Gastrocnemius medialis (tissue), 4 donors: Measurements from ENCODE around the gene ENOX1.

ENCODE experiments used
- POLR2A ChIP-seq, 2 donors: fragments of 450-650 bp; IDR thresholded peaks; one replicate each; pipeline ENCODE4 v1.6.1; 2017; ENCODE audit warnings: antibody characterized with exemption in 2 of 2, mild to moderate bottlenecking in 2 of 2, moderate library complexity in 2 of 2
- TF ChIP-seq, protein P1 (sequence below), 5 experiments: fragments of 450-650 bp in 3 of 5; fragments of 200-600 bp in 2 of 5; sonication (generic) in 2 of 5; IDR thresholded peaks in 4 of 5; conservative IDR thresholded peaks in 1 of 5; 1 replicate in 4 of 5; 2 replicates in 1 of 5; pipeline ENCODE4 v1.5.1; 2016 to 2019; ENCODE audit warnings: antibody characterized with exemption in 5 of 5, mild to moderate bottlenecking in 3 of 5, moderate library complexity in 3 of 5

DNA sequence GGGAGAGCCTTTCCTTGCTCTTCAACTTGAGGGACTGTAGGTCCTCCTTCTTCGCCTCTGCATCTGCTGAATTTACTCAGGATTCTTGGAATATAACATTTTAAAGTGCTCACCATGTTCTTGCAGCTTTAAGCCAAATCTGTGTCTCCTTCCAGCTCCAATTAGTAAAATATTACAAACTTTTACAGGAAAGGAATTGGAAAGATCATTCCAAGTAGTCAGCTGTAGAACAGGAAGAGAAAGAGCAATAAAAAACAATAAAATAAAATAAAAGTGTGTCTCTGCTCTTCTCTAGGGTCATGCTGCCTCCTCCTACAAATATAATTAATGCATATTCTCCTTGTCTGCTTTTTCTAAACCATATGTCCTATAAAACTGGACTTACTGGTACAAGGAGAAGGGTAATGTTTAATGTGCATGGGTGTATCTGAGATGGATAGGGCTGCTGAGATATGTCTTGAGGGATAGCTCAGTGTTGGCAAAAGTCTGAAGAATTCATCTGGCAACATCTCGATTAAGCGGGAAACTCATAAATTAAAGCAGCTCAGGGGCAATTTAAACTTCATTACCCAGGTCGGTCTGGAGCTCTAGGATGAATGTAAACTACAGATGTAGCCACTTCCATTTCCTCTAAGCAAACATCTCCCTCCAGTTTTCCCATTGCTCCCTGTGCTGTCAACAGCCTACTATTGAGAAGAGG, 25.0 kb downstream of the ENOX1 start:
- TF ChIP-seq, protein P1, sequence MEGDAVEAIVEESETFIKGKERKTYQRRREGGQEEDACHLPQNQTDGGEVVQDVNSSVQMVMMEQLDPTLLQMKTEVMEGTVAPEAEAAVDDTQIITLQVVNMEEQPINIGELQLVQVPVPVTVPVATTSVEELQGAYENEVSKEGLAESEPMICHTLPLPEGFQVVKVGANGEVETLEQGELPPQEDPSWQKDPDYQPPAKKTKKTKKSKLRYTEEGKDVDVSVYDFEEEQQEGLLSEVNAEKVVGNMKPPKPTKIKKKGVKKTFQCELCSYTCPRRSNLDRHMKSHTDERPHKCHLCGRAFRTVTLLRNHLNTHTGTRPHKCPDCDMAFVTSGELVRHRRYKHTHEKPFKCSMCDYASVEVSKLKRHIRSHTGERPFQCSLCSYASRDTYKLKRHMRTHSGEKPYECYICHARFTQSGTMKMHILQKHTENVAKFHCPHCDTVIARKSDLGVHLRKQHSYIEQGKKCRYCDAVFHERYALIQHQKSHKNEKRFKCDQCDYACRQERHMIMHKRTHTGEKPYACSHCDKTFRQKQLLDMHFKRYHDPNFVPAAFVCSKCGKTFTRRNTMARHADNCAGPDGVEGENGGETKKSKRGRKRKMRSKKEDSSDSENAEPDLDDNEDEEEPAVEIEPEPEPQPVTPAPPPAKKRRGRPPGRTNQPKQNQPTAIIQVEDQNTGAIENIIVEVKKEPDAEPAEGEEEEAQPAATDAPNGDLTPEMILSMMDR (IDR thresholded peaks at IDR 0.05 in 4 of 5, conservative IDR thresholded peaks at IDR 0.05 in 1 of 5) = no peak
- TF ChIP-seq POLR2A (IDR thresholded peaks at IDR 0.05) = no peak
